Omental fat pad (tissue), 4 donors: ENCODE results near the gene PACSIN2. TPM values are rescaled to one million over a fixed set of nuclear protein-coding genes. Genes with fewer than 3 reads are reported as not detected.
A peak's percentile ranks its signal among the peaks of the same experiment; 100 is the strongest.

Experiments
- ATAC-seq: fragments of 150-250 bp; one replicate; pipeline ENCODE4 v1.9.1; 2016; ENCODE audit warnings: mild to moderate bottlenecking, moderate library complexity; ENCODE audit not compliant: low FRiP score
- DNase-seq: peaks from one replicate; pipeline ENCODE4 v3.0.0-alpha.2; 2019; ENCODE audit warnings: low spot score
- total RNA-seq, 4 donors: library from RNA; depleted of rRNA; stranded (reverse); fragments of >200 nt; gene quantifications; one replicate each; pipeline ENCODE4 v1.1.0, GENCODE V29; 2016
- TF ChIP-seq, protein P1 (sequence below), 3 donors: fragments of 450-650 bp; IDR thresholded peaks; one replicate each; pipeline ENCODE4 v1.5.1; 2016 to 2017; ENCODE audit warnings: antibody characterized with exemption in 3 of 3, mild to moderate bottlenecking in 3 of 3, moderate library complexity in 2 of 3

Gene PACSIN2
- total RNA-seq, 4 donors from 2014 or later: 39.0 to 111 (median 51.3) TPM

DNA sequence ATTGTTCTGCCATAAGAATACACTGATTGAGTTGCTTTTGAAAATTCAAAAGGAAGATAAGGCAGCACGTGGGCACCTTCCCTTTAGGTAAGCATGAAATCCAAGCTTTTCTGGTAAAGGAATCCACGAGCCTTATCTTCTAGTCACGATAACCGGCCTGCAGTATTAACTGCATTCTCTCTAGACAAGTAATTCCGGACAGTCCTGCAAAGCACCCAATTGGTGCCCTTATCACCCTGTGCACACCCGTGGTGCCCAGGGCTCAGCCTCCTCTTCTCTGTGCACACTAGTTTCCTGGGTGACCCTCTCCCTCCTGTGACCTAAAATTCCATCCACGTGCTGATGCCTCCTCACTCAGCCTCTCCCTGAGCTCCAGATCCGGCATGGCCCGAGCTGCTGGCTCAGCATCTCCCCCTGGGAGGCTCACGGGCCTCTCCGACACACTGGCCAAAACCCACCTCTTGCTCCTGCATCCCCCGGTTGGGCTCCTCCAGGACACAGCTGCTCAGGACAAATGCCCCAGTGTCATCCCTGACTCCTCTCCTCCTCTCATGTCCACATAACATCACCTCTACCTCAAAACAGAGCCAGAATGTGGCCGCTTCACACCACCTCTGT, 63.7 kb downstream of the PACSIN2 start:
- no peak for ATAC-seq
- DNase-seq: no peak
- TF ChIP-seq, protein P1, sequence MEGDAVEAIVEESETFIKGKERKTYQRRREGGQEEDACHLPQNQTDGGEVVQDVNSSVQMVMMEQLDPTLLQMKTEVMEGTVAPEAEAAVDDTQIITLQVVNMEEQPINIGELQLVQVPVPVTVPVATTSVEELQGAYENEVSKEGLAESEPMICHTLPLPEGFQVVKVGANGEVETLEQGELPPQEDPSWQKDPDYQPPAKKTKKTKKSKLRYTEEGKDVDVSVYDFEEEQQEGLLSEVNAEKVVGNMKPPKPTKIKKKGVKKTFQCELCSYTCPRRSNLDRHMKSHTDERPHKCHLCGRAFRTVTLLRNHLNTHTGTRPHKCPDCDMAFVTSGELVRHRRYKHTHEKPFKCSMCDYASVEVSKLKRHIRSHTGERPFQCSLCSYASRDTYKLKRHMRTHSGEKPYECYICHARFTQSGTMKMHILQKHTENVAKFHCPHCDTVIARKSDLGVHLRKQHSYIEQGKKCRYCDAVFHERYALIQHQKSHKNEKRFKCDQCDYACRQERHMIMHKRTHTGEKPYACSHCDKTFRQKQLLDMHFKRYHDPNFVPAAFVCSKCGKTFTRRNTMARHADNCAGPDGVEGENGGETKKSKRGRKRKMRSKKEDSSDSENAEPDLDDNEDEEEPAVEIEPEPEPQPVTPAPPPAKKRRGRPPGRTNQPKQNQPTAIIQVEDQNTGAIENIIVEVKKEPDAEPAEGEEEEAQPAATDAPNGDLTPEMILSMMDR (IDR thresholded peaks at IDR 0.05): no peak

DNA sequence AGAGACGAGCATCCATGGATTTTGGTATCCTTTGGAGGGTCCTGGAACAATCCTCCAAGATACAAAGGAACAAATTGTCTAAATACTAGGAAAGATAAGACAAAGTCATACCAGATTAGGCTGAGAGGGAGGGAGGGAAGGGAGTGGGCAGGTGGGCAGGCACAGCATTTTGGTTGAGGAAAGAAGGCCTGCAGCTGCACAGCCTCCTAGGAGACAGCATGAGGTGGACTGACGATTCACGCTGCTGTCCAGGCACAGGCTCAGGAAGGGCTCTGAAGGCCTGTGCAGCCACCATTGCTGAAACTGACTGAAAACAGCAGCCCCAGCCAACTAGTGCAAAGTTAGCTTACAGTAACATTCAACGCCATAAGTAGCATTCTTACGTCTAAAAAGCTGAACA, 64.7 kb downstream of the PACSIN2 start:
- no peak for ATAC-seq
- DNase-seq: no peak
- TF ChIP-seq, protein P1 (IDR thresholded peaks at IDR 0.05): no peak

DNA sequence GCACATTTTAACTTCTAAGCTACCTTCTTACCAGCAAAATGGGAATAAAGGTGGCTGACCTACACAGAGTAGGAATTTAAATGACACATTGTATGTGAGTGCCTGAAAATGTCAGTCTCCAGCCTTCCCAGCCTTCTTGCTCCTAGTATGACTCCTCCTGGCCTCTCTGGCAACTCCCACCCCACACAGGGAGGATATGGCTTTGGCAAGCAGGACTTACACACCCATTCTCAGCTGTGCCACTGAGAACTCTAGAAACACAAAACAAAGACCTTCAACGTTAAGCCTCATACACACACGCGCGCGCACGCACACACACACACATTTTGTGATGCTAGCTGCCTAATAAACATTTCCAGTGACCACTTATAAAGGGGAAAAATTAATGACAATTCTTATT, 65.8 kb downstream of the PACSIN2 start:
- DNase-seq (no peak), ATAC-seq (peak; percentile 83)
- TF ChIP-seq, protein P1 (IDR thresholded peaks at IDR 0.05): no peak

DNA sequence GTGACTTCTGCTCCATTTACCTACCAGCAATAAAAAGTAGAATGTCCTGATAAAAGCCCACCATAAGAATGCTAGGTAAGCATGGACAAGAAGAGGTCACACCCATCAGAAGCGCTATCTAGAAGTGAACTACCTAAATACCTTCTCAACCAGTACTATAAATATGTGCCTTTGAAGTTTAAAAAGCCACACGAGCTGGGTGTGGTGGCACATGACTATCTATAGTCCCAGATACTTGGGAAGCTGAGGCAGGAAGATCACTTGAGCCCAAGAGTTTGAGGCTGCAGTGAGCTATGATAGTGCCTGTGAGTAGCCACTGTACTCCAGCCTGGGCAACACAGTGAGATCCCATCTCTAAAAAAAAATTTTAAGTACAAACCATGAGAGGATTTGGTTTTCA, 66.7 kb downstream of the PACSIN2 start:
- TF ChIP-seq, protein P1 (IDR thresholded peaks at IDR 0.05): no peak
- no peak for ATAC-seq

DNA sequence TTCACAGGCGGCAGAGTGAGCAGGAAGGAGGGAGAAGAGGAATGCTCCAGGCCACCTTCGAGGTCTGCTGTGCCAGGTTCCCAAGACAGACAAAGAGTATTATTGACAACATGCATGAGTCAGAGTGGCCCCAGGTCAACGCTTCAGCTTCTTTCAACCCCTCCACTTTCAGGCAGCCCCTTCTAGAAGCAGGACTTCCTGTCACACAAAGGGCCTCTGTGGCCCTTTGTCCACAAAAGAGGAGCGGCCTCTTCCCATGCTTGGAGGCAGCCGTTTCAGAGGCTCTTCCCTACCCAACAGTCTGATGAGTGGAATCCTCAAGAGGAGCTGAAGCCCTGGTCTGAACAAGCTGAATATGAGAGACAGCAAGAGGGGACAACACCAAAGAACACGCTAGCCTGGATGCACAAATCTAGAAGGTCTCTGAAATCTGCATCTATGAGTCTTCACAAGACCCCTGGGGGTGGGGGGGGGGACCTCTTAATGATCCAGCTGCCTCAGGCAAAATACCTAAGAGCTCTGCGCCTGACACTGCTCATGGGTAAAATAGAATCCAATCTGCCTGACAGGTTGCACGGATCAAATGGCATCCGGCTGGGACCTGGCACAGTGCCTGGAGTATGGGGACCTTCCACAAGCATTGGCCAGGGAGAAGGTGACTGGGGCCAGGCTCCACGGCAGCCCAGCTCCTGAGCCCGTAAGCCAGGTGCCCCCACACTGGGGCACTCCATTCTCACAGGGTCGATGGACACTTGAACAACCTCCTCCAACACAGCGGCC, 67.5 kb downstream of the PACSIN2 start:
- no peak for DNase-seq
- TF ChIP-seq, protein P1 (IDR thresholded peaks at IDR 0.05): no peak
- no peak for ATAC-seq

More for the DNA sequence above, 66.7 kb downstream of the PACSIN2 start:
- DNase-seq: no peak

DNA sequence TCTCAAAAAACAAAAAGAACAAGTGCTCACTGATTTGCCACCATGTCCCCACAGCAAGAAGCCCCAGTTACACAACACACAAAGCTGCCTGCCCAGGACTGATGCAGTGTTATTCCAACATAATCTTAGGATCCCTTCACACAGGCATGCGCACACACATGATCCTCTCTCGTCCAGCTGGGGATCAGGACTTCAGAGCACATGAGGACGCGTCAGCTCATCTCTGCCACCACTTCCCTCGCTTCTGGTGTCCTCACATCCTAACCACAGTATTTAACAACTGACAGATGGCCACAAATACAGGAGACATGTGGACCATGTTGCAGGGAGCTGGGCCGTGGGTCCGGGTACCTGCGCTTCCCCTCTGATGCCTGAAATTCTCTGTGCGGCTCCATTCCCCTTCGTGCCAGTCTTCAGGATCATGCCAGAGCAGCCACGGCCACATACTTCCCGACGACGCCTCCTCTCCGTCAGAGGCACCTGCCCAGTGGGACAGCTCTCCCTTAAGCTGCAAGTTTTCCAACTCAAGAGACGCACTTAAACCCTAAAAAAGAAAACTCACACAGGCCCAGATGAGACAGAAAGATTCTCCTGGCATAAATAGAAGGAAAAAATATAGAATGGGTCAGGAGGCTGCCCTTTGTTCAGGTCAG, 68.3 kb downstream of the PACSIN2 start:
- ATAC-seq (no peak), DNase-seq (no peak)
- TF ChIP-seq, protein P1 (IDR thresholded peaks at IDR 0.05): no peak
